Measurements from ENCODE around the gene TBL1X.

TBL1X gene

GRCh38 chrX:9626379-9626778, 161.5 kb downstream of the TBL1X start:
- no peak for DNase-seq (ENCODE audit: low read depth in 2 of 2)

GRCh38 chrX:9627922-9628321, 163.1 kb downstream of the TBL1X start:
- DNase-seq (ENCODE audit: low read depth in 2 of 2), result no peak

- DNase-seq (ENCODE audit: low read depth in 2 of 2), result no peak
Observed at GRCh38 chrX:9628779-9629493, 164.1 kb downstream of the TBL1X start.

GRCh38 chrX:9634551-9634950, 169.7 kb downstream of the TBL1X start:
- DNase-seq (ENCODE audit: low read depth in 2 of 2), result no peak

GRCh38 chrX:9635368-9635767, 170.5 kb downstream of the TBL1X start:
- no peak for DNase-seq (ENCODE audit: low read depth in 2 of 2)

GRCh38 chrX:9635803-9636202, 170.9 kb downstream of the TBL1X start:
- DNase-seq (ENCODE audit: low read depth in 2 of 2), result no peak

GRCh38 chrX:9638871-9639270, 174.0 kb downstream of the TBL1X start:
- no peak for DNase-seq (ENCODE audit: low read depth in 2 of 2)

- DNase-seq (ENCODE audit: low read depth in 2 of 2), result no peak
Observed at GRCh38 chrX:9642270-9642995, 177.6 kb downstream of the TBL1X start.

GRCh38 chrX:9643807-9644206, 178.9 kb downstream of the TBL1X start:
- no peak for DNase-seq (ENCODE audit: low read depth in 2 of 2)

- DNase-seq (ENCODE audit: low read depth in 2 of 2), result peak; percentile 8 to 13
Observed at GRCh38 chrX:9644335-9644734, 179.5 kb downstream of the TBL1X start.

GRCh38 chrX:9646471-9647224, 181.8 kb downstream of the TBL1X start:
- no peak for DNase-seq (ENCODE audit: low read depth in 2 of 2)

GRCh38 chrX:9647431-9647830, 182.6 kb downstream of the TBL1X start:
- no peak for DNase-seq (ENCODE audit: low read depth in 2 of 2)

GRCh38 chrX:9650091-9650490, 185.2 kb downstream of the TBL1X start:
- DNase-seq (ENCODE audit: low read depth in 2 of 2), result no peak

- DNase-seq (ENCODE audit: low read depth in 2 of 2), result no peak
Observed at GRCh38 chrX:9651737-9652136, 186.9 kb downstream of the TBL1X start.

GRCh38 chrX:9654929-9655328, 190.1 kb downstream of the TBL1X start:
- DNase-seq (ENCODE audit: low read depth in 2 of 2), result no peak

- DNase-seq (ENCODE audit: low read depth in 2 of 2), result no peak
Observed at GRCh38 chrX:9656277-9656676, 191.4 kb downstream of the TBL1X start.

GRCh38 chrX:9656871-9657270, 192.0 kb downstream of the TBL1X start:
- DNase-seq (ENCODE audit: low read depth in 2 of 2), result no peak

GRCh38 chrX:9657590-9658256, 192.9 kb downstream of the TBL1X start:
- DNase-seq (ENCODE audit: low read depth in 2 of 2), result no peak

GRCh38 chrX:9658409-9658808, 193.6 kb downstream of the TBL1X start:
- no peak for DNase-seq (ENCODE audit: low read depth in 2 of 2)

- DNase-seq (ENCODE audit: low read depth in 2 of 2), result no peak
Observed at GRCh38 chrX:9659571-9660195, 194.8 kb downstream of the TBL1X start.

GRCh38 chrX:9662148-9662547, 197.3 kb downstream of the TBL1X start:
- no peak for DNase-seq (ENCODE audit: low read depth in 2 of 2)

- DNase-seq (ENCODE audit: low read depth in 2 of 2), result no peak
Observed at GRCh38 chrX:9663216-9663615, 198.4 kb downstream of the TBL1X start.
